Activated T-cell treated with anti-CD3 and anti-CD28 coated beads, Interleukin-2, amount 50 U/mL, for 72 hours (primary cell): ENCODE measurements around the gene KDM5B. TPM values are rescaled to one million over a fixed set of nuclear protein-coding genes. Genes with fewer than 3 reads are reported as not detected.
"Not testable (repeated sequence)": the region's sequence is repeated elsewhere in the genome, so short reads cannot be mapped to it uniquely, and the experiment has no call there.

Experiments used
- ATAC-seq, 2 donors: fragments of 150-1000 bp; cut with Tn5 transposase; replicated peaks in 1 of 2; 2 replicates each; pipeline ENCODE4 v1.10.0; 2021; ENCODE audit warnings: moderate library complexity in 2 of 2, mild to moderate bottlenecking in 1 of 2
- DNase-seq, 2 donors: peaks; one replicate each; pipeline ENCODE4 v3.0.0; 2021 to 2022; ENCODE audit warnings: mixed read lengths in 1 of 2
- H3K27ac Mint-ChIP-seq: one replicate; pipeline ENCODE4 v1.8.0; 2022; ENCODE audit warnings: mild to moderate bottlenecking, moderate library complexity, mixed read lengths
- H3K27me3 Mint-ChIP-seq: one replicate; pipeline ENCODE4 v1.8.0; 2022; ENCODE audit warnings: low read depth, mixed read lengths
- H3K36me3 Mint-ChIP-seq, 2 donors: one replicate each; pipeline ENCODE4 v1.8.0; 2022; ENCODE audit warnings: mixed read lengths in 2 of 2, mild to moderate bottlenecking in 1 of 2; ENCODE audit not compliant: insufficient read depth in 2 of 2
- H3K4me1 Mint-ChIP-seq: one replicate; pipeline ENCODE4 v1.8.0; 2022; ENCODE audit warnings: low read depth, mixed read lengths
- H3K4me3 Mint-ChIP-seq, 2 donors: one replicate each; pipeline ENCODE4 v1.8.0; 2022; ENCODE audit warnings: mild to moderate bottlenecking in 2 of 2, mixed read lengths in 2 of 2, moderate library complexity in 2 of 2
- H3K9me3 Mint-ChIP-seq, 2 donors: one replicate each; pipeline ENCODE4 v1.8.0; 2022; ENCODE audit warnings: mixed read lengths in 2 of 2
- total RNA-seq, 2 donors: library from RNA; stranded (reverse); gene quantifications; one replicate each; pipeline ENCODE4 v1.2.3, GENCODE V29; 2022

KDM5B gene
- total RNA-seq, 2 donors from 2014 or later, result 47.0 to 53.6 TPM

- Mint-ChIP-seq H3K27ac (no peak overlapping the region), H3K36me3 (peaks cover 7 to 32% of the 10 kb centered on the region in 2 donors), H3K27me3 (no peaks in the 10 kb centered on the region), H3K4me3 (no peak overlapping the region), H3K4me1 (no peaks in the 10 kb centered on the region), H3K9me3 (no peaks in the 10 kb centered on the region)
- DNase-seq, result no peak
- ATAC-seq, result no peak
These were observed 58.2 kb downstream of the KDM5B start for GRCh38 chr1:202750024-202750423.

GRCh38 chr1:202745323-202745888 is 62.8 kb downstream of the KDM5B start:
- H3K36me3 Mint-ChIP-seq, result peaks cover 17 to 51% of the 10 kb centered on the region in 2 donors
- no peaks in the 10 kb centered on the region for H3K27me3 Mint-ChIP-seq
- no peaks in the 10 kb centered on the region for H3K4me1 Mint-ChIP-seq
- ATAC-seq (no peak), DNase-seq (no peak)
- H3K9me3 Mint-ChIP-seq, result peaks cover 0 to 3% of the 10 kb centered on the region in 2 donors
- no peak overlapping the region for H3K27ac Mint-ChIP-seq
- no peak overlapping the region for H3K4me3 Mint-ChIP-seq

- H3K27me3 Mint-ChIP-seq, H3K9me3 Mint-ChIP-seq, ATAC-seq, H3K4me1 Mint-ChIP-seq, H3K4me3 Mint-ChIP-seq, H3K27ac Mint-ChIP-seq, DNase-seq: not testable (repeated sequence)
- peaks cover 17 to 51% of the 10 kb centered on the region in 2 donors for H3K36me3 Mint-ChIP-seq
These were observed 63.5 kb downstream of the KDM5B start for GRCh38 chr1:202744770-202745169.

- no peaks in the 10 kb centered on the region for H3K4me1 Mint-ChIP-seq
- ATAC-seq, result no peak
- H3K27ac Mint-ChIP-seq, result no peak overlapping the region
- peaks cover 14 to 45% of the 10 kb centered on the region in 2 donors for H3K36me3 Mint-ChIP-seq
- H3K4me3 Mint-ChIP-seq, result no peak overlapping the region
- no peak for DNase-seq
- peaks cover 0 to 3% of the 10 kb centered on the region in 2 donors for H3K9me3 Mint-ChIP-seq
- H3K27me3 Mint-ChIP-seq, result no peaks in the 10 kb centered on the region
These were observed 65.7 kb downstream of the KDM5B start for GRCh38 chr1:202742496-202742895.

GRCh38 chr1:202733251-202733650 is 75.0 kb downstream of the KDM5B start:
- ATAC-seq (no peak), DNase-seq (no peak)
- H3K4me3 Mint-ChIP-seq, result no peak overlapping the region
- no peak overlapping the region for H3K27ac Mint-ChIP-seq
- H3K9me3 Mint-ChIP-seq, result no peaks in the 10 kb centered on the region
- peaks cover 4 to 29% of the 10 kb centered on the region in 2 donors for H3K36me3 Mint-ChIP-seq
- H3K27me3 Mint-ChIP-seq, result no peaks in the 10 kb centered on the region
- no peaks in the 10 kb centered on the region for H3K4me1 Mint-ChIP-seq

GRCh38 chr1:202728951-202729350 is 79.3 kb downstream of the KDM5B start:
- H3K4me3 Mint-ChIP-seq, result no peak overlapping the region
- no peaks in the 10 kb centered on the region for H3K9me3 Mint-ChIP-seq
- no peak for DNase-seq
- H3K27ac Mint-ChIP-seq, result no peak overlapping the region
- no peak for ATAC-seq
- H3K27me3 Mint-ChIP-seq, result no peaks in the 10 kb centered on the region
- no peaks in the 10 kb centered on the region for H3K4me1 Mint-ChIP-seq
- H3K36me3 Mint-ChIP-seq, result peaks cover 5 to 17% of the 10 kb centered on the region in 2 donors

- Mint-ChIP-seq H3K9me3 (no peaks in the 10 kb centered on the region), H3K4me1 (no peaks in the 10 kb centered on the region)
- no peak for ATAC-seq
These were observed 82.7 kb downstream of the KDM5B start for GRCh38 chr1:202725526-202725925.

GRCh38 chr1:202723708-202724107 is 84.5 kb downstream of the KDM5B start:
- Mint-ChIP-seq H3K4me3 (no peak overlapping the region), H3K9me3 (no peaks in the 10 kb centered on the region), H3K36me3 (peaks cover 4 to 6% of the 10 kb centered on the region in 2 donors), H3K27ac (peak overlapping the region; percentile 0), H3K27me3 (peaks cover 5% of the 10 kb centered on the region), H3K4me1 (peaks cover 5% of the 10 kb centered on the region)
- no peak for DNase-seq
- ATAC-seq, result no peak

More at GRCh38 chr1:202725526-202725925, 82.7 kb downstream of the KDM5B start:
- peaks cover 5 to 10% of the 10 kb centered on the region in 2 donors for H3K36me3 Mint-ChIP-seq
- no peak overlapping the region for H3K4me3 Mint-ChIP-seq
- no peaks in the 10 kb centered on the region for H3K27me3 Mint-ChIP-seq
- no peak for DNase-seq
- H3K27ac Mint-ChIP-seq, result peak overlapping the region; percentile 21

GRCh38 chr1:202723046-202723445 is 85.2 kb downstream of the KDM5B start:
- not testable (repeated sequence) for H3K27ac Mint-ChIP-seq, DNase-seq, H3K27me3 Mint-ChIP-seq, ATAC-seq, H3K4me1 Mint-ChIP-seq, H3K4me3 Mint-ChIP-seq, H3K9me3 Mint-ChIP-seq, H3K36me3 Mint-ChIP-seq

GRCh38 chr1:202716654-202717053 is 91.6 kb downstream of the KDM5B start:
- H3K36me3 Mint-ChIP-seq, result no peaks in the 10 kb centered on the region

GRCh38 chr1:202714202-202714601 is 94.0 kb downstream of the KDM5B start:
- peaks cover 45% of the 10 kb centered on the region for H3K27me3 Mint-ChIP-seq
- H3K36me3 Mint-ChIP-seq, H3K4me1 Mint-ChIP-seq, H3K9me3 Mint-ChIP-seq, H3K27ac Mint-ChIP-seq, DNase-seq, H3K4me3 Mint-ChIP-seq, ATAC-seq: not testable (repeated sequence)

More at GRCh38 chr1:202716654-202717053, 91.6 kb downstream of the KDM5B start:
- Mint-ChIP-seq H3K9me3 (no peaks in the 10 kb centered on the region), H3K27ac (no peak overlapping the region), H3K27me3 (peaks cover 25% of the 10 kb centered on the region), H3K4me1 (peaks cover 5% of the 10 kb centered on the region), H3K4me3 (no peak overlapping the region)
- ATAC-seq (no peak), DNase-seq (no peak)

- H3K27ac Mint-ChIP-seq, result no peak overlapping the region
- no peaks in the 10 kb centered on the region for H3K9me3 Mint-ChIP-seq
- ATAC-seq (no peak), DNase-seq (no peak)
- H3K36me3 Mint-ChIP-seq, result no peaks in the 10 kb centered on the region
- peaks cover 48% of the 10 kb centered on the region for H3K27me3 Mint-ChIP-seq
- H3K4me1 Mint-ChIP-seq, result no peaks in the 10 kb centered on the region
- no peak overlapping the region for H3K4me3 Mint-ChIP-seq
These were observed 95.1 kb downstream of the KDM5B start for GRCh38 chr1:202713110-202713509.

- ATAC-seq (no peak), DNase-seq (no peak)
- Mint-ChIP-seq H3K27ac (no peak overlapping the region), H3K9me3 (no peaks in the 10 kb centered on the region), H3K27me3 (peaks cover 56% of the 10 kb centered on the region), H3K36me3 (no peaks in the 10 kb centered on the region), H3K4me3 (no peak overlapping the region), H3K4me1 (no peaks in the 10 kb centered on the region)
These were observed 96.1 kb downstream of the KDM5B start for GRCh38 chr1:202711949-202712635.
